GM11168 (cell line): ENCODE data around the gene CEP41.

ENCODE experiments used
- in situ Hi-C: fragments of 300-500 bp; cut with MboI; formaldehyde crosslinking; loops from one replicate; pipeline ENCODE4 v1.12.0; 2022; ENCODE audit warnings: low sequenced_read_pairs; ENCODE audit not compliant: unreplicated experiment

CEP41 gene

GRCh38 chr7:130423501-130424037, 17.2 kb downstream of the CEP41 start:
- in situ Hi-C loops, result no loop called here

DNA sequence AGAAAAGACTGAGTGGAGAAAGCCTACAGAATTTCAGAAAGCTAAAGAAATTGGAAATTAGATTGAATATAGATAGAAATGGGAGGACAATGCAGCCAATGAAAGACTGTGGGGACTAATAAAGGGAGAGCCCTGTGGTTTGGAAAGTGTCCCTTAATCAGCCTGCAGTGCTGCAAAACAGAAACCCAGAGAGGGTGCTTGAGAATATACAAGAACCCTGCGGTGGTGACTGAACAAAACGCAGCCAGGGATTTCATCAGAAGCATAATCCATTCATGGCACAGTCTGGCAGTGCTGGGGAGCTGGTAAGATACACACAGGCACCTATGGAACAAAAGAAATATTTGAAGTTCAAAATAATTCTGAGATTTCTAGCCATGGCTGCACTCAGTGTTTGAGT, 19.1 kb downstream of the CEP41 start:
- in situ Hi-C loops, result no loop called here

DNA sequence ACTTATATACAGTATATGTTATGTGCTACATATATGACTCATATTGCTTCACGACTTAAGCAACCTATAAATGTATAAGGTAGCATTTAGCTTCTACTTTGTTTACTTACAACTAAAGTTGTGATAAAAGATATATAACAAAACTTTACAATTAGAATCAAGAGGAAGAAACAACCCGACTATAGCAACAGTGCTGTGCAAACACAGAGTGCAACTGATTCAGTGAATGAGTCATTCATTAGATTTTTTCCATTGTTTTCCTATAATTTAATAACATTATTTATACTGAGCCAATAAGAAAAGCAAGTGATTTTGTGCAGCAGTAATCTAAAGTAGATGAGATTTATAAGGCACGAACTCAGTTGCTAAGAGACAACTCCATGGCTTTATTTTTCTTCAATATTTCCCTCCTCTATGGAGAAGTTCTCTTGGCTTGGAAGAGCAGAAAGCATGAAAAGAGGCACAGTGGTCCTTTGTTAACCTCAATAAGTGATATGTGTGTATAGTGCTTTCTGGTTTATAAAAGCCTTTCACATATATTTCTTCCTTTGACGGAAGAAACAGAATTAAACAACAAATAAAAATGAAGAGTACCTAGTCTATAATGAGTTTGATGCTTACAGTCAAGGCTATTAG, 19.8 kb downstream of the CEP41 start:
- in situ Hi-C loops, result no loop called here

GRCh38 chr7:130419658-130420057, 21.2 kb downstream of the CEP41 start:
- in situ Hi-C loops, result no loop called here

GRCh38 chr7:130418306-130418705, 22.5 kb downstream of the CEP41 start:
- in situ Hi-C loops, result no loop called here

DNA sequence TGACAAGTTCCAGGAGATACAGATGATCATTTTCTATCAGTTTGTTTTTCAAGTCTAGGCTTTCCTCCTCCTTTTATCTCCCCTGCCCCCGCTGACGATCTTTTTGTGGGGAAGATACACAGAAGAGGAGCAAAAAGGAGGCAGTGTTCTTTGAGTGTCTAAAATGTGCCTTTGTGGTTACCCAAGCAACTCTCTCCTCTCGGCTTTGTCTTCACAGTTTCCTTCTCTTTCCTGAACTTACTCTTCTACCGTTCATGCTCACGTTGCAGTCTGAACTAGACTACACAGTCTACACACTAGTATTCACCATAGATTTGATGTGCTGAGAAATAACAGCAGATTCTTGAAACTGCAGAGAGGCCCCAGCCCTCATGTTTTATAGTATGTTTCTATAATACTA, 23.6 kb downstream of the CEP41 start:
- in situ Hi-C loops, result no loop called here

- in situ Hi-C loops, result no loop called here
These were observed 25.8 kb downstream of the CEP41 start for GRCh38 chr7:130415006-130415405.

GRCh38 chr7:130413201-130413600, 27.6 kb downstream of the CEP41 start:
- in situ Hi-C loops, result no loop called here

DNA sequence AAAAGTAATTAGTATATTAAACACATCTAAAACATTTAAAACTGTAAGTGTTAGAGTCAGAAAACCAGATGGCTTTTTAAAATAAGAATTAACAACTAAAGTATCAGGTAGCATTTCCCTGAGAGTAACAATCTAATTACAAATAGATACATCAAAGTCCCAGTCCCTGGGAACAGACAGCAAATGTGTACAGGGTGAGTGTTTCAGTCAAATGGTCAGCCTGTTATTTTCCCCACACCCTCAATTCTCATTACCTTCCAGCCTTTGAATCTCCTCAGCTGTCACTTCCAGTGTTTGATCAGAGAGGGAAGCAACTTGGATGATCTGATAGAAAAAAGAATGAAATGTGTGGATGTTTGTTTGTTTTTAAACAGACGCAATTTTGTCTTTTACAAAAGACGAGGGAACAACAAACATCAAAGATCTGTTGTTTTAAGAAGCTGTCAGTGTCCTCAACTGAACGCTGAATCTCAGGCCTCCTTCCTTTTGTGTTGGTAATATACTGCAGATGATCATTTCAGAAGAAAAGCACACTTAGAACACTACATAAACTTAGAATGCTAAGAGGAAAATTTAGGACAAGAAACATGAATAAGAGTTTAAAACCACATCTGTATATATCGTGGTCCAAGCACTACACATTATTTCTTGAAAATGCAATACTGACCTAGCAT, 29.8 kb downstream of the CEP41 start:
- in situ Hi-C loops, result no loop called here

GRCh38 chr7:130409712-130410072, 31.1 kb downstream of the CEP41 start:
- in situ Hi-C loops, result no loop called here

- in situ Hi-C loops, result no loop called here
These were observed 31.6 kb downstream of the CEP41 start for GRCh38 chr7:130409067-130409711.

DNA sequence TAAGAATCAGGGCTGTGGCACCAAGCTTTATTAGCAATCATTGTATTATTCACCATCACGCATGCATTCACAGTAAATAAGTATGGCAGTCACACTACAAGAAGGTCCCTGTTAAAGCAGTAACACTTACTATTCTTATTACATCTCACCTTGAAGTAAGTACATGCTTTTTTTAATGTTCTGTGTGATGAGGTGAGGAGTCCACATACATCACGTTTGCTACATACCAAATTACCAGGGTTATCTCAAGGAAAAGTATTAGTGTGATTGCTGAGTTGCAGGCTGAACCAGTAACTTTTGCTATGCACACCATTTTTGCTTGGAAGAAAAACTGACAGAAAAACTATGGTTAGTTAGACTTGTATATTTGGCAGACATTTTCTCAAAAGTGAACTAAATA, 35.8 kb downstream of the CEP41 start:
- in situ Hi-C loops, result no loop called here

DNA sequence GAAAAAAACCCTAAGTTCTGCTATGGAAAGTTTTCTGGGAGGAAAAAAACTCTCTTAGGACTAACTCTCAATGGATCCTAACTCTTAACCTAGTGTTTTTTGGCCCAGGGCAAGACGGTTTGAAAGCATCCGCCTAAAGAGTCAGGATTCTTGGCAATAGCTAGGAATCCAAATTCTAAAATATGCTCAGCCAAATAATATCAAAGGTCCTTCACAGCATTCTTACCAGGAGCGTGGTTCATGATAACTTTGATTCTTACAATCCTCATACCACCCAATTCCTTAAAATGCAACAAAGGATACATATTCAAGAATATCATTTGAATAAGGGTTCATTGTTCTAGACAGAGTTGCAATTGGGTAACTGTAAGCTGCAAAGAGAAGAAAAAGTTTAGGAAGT, 39.2 kb downstream of the CEP41 start:
- in situ Hi-C loops, result no loop called here

- in situ Hi-C loops, result no loop called here
These were observed 39.7 kb downstream of the CEP41 start for GRCh38 chr7:130401101-130401500.

- in situ Hi-C loops, result no loop called here
These were observed 40.7 kb downstream of the CEP41 start for GRCh38 chr7:130400120-130400572.

DNA sequence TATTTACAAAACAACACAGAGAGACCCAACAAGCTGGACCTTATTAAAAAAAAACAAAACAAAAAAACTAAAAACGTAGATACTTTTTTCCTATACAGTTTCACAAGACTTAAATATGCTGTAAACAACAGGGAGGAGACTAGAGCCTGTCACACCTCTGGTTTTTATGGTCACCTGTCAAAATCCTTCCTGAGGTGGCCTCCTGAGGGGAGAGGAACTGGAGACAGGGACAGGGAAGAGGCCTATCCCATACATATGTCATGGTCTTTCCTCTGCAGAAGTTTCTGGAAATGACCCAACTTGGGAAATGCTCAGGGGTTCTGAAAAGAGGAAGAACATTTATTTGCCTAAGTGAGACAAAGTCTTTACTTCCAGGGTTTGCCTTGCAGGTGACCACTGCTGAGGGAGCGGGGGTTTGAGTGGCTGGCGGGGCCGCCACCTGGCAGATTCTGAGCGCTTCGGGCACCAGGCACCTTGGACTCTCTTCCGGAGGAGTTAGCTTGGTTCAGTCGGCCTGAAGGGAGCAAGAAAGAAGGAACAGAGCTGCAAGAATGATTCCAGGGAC, 42.2 kb downstream of the CEP41 start:
- in situ Hi-C loops, result no loop called here

DNA sequence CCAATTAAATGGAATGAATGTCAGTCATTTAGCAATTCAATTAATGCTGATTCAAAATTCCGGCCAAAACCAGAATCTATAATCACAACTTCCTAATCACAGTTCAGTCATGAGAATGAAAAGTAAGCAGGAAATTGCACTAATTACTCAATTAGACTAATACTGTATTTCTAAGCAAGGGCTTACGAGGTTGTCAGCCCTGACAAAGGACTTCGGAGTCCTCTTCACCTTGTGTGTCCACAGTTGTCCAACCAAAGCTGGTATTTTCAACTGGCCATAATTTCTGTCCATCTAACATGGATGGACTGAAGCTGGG, 43.1 kb downstream of the CEP41 start:
- in situ Hi-C loops, result no loop called here

- in situ Hi-C loops, result no loop called here
These were observed 43.6 kb downstream of the CEP41 start for GRCh38 chr7:130397051-130397757.

DNA sequence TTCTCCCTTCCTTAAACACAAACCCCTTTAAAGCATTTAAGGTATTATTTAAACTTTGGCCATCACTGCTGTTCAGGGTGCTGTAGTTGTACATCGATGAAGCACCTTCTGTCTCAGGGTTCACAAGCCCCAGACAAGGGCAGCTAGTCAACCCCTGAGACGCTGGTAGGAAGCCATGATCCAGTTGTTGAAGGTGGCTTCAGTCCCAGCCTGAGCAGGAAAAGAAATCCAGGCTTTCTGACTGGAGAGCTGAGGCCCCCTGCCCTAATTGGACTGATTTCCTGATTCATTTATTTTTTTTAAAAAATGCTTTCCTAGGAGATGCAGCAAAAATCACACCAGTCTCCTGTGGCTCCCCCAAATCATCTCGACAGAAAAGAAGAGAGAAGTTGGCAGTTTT, 44.7 kb downstream of the CEP41 start:
- in situ Hi-C loops, result no loop called here

DNA sequence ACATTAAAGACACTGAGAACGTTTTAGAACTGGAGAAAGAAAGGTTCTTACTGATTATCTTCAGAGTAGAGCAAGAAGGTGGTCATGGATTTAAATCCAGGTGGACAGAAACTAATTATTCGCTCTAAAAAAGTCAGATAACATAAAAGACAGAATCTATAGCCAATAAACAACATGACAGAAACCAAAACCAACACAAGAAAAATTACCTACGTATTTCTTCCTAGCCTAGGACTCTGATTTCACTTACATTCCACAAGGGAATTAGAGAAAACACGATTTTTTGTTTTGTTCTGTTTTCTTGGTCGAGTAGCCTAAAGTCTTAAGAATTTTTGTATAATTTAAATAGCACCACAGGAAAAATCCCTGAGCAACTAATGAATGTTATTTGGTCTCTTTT, 45.4 kb downstream of the CEP41 start:
- in situ Hi-C loops, result no loop called here
